Ovary (tissue), 9 donors: ENCODE data around the gene FNDC10. TPM values are rescaled to one million over a fixed set of nuclear protein-coding genes. Genes with fewer than 3 reads are reported as not detected.
"Not testable (repeated sequence)": the region's sequence is repeated elsewhere in the genome, so short reads cannot be mapped to it uniquely, and the experiment has no call there.

ENCODE experiments used
- DNase-seq, 5 donors: peaks; one replicate each; pipeline ENCODE4 v3.0.0-alpha.2; 2019 to 2020
- H3K27ac ChIP-seq, 2 donors: fragments of 200-600 bp; one replicate each; pipeline versions ENCODE4 v1.5.1 to v1.8.0; 2019 to 2022
- H3K27me3 ChIP-seq: fragments of 200-600 bp; one replicate; pipeline ENCODE4 v1.8.0; 2022
- H3K36me3 ChIP-seq: fragments of 200-600 bp; sonication (generic); one replicate; pipeline ENCODE4 v1.5.1; 2019
- H3K4me1 ChIP-seq: one replicate; pipeline ENCODE4 v1.8.1; 2013; ENCODE audit warnings: mild to moderate bottlenecking, moderate library complexity; ENCODE audit not compliant: insufficient read depth
- H3K4me3 ChIP-seq: fragments of 200-600 bp; sonication (generic); one replicate; pipeline ENCODE4 v1.5.1; 2017
- H3K9me3 ChIP-seq, 2 donors: fragments of 200-600 bp in 1 of 2; sonication (generic) in 1 of 2; one replicate each; pipeline versions ENCODE4 v1.5.1 to v1.8.1; 2013 to 2019; ENCODE audit warnings: mild to moderate bottlenecking in 1 of 2, moderate library complexity in 1 of 2
- EP300 ChIP-seq: sonication (generic); formaldehyde crosslinking; IDR thresholded peaks from one replicate; pipeline ENCODE4 v1.6.1; 2017; ENCODE audit warnings: antibody characterized with exemption
- POLR2A ChIP-seq: fragments of 450-650 bp; IDR thresholded peaks from one replicate; pipeline ENCODE4 v1.6.1; 2017; ENCODE audit warnings: antibody characterized with exemption, mild to moderate bottlenecking, moderate library complexity
- WGBS, 3 donors: extraction: QIAGEN DNeasy Blood & Tissue Kit in 1 of 3; methylation state at CpG; one replicate each; pipeline versions ENCODE4 v1.1.5 to v1.1.7; 2013 to 2017; 5-methylcytosine and 5-hydroxymethylcytosine counted together
- intact Hi-C, 4 donors: fragments of 100-400 bp; cut with DNase I; formaldehyde crosslinking; loops; one replicate each; pipeline versions ENCODE4 v1.11.0 to v1.15.1; 2022 to 2023
- polyA plus RNA-seq, 2 donors: library from polyadenylated mRNA; stranded (reverse); fragments of 200-250 nt in 1 of 2; fragments of 350-450 nt in 1 of 2; fragmentation: Illumina TruSeq in 1 of 2; extraction: RNeasy Lipid Tissue Mini Kit (QIAGEN cat#74804) in 1 of 2; gene quantifications; one replicate each; pipeline ENCODE4 v1.2.3, GENCODE V29; 2013 to 2014
- total RNA-seq, 7 donors: library from RNA; depleted of rRNA in 2 of 7; stranded (reverse); fragments of >200 nt in 2 of 7; fragmentation: NEBNext Ultra II Directional in 3 of 7; extraction: Animal tissue kit (Norgen Biotek cat#: 25700) in 3 of 7; gene quantifications; one replicate each; pipeline versions ENCODE4 v1.1.0 to v1.2.4, GENCODE V29; 2016 to 2023
- TF ChIP-seq, protein P1 (sequence below), 3 donors: fragments of 450-650 bp in 2 of 3; fragments of 200-600 bp in 1 of 3; IDR thresholded peaks; one replicate each; pipeline versions ENCODE4 v1.5.1 to v1.8.0; 2016 to 2022; ENCODE audit warnings: antibody characterized with exemption in 3 of 3, mild to moderate bottlenecking in 1 of 3
- donor health status: DM: no; HTN: no; CAD: no; lungs with moderate emphysema.
- donor health status: DM: no; HTN: no; CAD: no.
- donor health status: Bipolar disorder and iron deficiency.
- donor health status: DM: yes; HTN: yes; CAD: no.
- donor health status: DM: no; HTN: no; CAD: no.
- donor health status: DM: yes; HTN: yes; CAD: no.

FNDC10 gene
- total and polyA plus RNA-seq, 9 donors = 0.33 to 3.2 (median 1.8) TPM; not detected in 1

DNA sequence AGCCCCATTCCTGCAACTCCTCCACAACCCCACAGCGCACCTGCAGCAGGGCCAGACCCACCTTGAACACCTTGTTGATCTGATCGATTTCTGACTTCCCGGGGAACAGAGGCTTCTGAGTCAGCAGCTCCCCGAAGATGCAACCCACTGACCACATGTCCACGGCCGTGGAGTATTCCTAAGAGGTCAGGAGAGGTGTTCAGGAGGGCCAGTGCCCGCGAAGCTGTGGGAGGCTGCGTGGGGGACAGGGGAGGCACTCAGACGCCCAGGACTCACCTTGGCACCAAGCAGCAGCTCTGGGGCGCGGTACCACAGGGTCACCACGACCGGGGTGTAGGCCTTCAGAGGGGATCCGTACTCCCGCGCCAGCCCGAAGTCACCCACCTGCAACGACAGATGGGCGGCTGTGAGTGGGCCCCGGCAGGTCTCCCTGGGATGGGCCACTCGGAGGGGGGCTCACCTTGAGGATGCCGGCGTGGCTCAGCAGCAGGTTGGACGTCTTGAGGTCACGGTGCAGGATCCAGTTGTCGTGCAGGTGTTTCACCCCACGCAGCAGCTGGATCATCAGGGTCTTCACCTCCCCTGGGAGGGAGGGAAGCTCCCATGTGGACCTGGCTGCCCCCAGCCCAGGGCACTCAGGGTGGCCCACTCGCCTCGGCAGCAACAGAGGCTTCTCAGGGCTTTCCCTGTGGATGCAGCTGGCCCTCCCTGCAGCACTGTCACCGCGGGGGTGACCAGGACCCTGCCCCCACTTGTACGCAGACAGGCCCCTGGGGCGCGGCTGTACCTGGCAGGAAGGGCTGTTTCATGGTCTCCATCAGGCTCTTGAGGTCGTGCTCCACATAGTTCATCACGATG is 36.9 kb upstream of the FNDC10 start:
- H3K9me3 ChIP-seq, H3K27ac ChIP-seq, H3K4me3 ChIP-seq, H3K36me3 ChIP-seq, H3K4me1 ChIP-seq, H3K27me3 ChIP-seq, intact Hi-C loops: not testable (repeated sequence)
- 83 to 89% (median 87%) methylated on average over 36 to 37 of the region's 37 CpGs for WGBS, 3 donors
- DNase-seq = peak in 2 of 5 donors; percentile 32 to 36

DNA sequence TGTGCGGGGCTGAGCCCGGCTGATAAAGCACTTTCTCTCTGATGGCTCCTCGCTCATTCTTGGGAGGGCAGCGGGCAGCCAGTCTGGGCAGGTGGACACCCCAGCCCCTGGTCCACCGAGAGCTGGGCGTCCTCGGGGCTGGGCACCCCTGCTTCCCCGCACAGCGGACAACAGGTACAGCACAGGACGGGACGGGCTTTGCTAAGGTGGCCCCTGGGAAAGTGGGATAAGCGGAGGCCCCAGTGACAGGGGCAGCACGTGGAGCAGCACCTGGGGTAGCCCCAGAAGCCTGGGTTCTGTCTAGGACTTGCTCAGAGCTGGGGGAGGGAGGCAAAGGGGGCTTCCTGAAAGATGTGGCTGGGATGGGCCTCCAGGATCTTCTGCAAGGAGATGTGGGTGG is 34.7 kb upstream of the FNDC10 start:
- H3K36me3 ChIP-seq, H3K9me3 ChIP-seq, H3K27ac ChIP-seq, H3K4me3 ChIP-seq, H3K27me3 ChIP-seq, H3K4me1 ChIP-seq, intact Hi-C loops: not testable (repeated sequence)
- WGBS, 3 donors = 87 to 95% methylated on average over 8 to 9 of the region's 13 CpGs; no CpG with 5 or more reads in 1 of the 3 donors
- DNase-seq = peak in 3 of 5 donors; percentile 38 to 42 (median 40)

DNA sequence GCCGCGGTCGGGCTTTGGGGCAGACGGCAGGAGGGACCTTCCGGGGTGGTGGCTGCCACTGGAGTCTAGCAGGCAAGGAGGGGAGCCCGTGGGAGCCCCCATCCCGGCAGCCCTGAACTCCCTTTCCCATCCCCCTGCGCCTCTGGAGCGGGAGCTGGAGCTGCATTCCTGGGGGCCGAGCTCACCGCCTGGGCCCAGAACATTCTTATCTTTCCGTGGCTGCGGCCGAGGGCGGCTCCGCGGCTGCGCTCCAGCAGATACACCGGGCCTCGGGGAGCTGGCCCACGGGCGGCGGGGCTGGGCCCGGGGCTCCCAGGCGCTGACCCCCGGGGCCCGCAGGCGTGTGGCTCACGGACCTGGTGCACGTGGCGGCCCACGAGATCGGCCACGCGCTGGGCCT is 33.5 kb upstream of the FNDC10 start:
- WGBS, 3 donors = no CpG with 5 or more reads among the region's 35 CpGs
- intact Hi-C loops = not testable (repeated sequence)

DNA sequence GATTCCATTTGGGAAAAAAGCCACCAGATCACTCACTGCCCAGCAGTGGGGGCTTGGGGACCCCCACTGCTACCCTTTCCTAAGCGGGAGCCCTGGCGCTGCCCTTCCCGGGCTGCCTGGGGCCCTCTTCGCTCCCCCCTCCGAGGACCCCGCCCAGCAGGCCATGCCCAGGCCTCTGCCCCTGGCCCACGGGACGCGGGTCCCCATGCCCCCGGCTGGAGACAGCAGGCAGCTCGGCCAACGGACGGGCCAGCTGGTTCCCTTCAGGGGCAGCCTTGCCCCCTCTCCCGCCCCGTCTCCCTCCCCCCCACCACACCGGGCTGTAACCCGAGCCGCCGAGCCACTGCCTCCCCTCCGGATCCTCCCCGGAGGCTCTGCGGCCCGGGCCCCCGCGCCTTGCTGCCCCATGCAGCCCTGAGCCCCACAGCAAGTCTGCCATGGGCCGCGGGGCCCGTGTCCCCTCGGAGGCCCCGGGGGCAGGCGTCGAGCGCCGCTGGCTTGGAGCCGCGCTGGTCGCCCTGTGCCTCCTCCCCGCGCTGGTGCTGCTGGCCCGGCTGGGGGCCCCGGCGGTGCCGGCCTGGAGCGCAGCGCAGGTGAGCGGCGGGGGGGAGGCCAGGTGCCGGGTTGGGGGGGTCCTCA is 32.0 kb upstream of the FNDC10 start, which contains the start of gene MMP23B:
TSS of gene MMP23B (plus strand) at position 392 of the 639 bp plus-strand sequence. CDS start at position 438, 46 bp downstream.
- intact Hi-C loops = no loop called here
- Histone ChIP-seq H3K4me1 (peaks cover 8% of the 10 kb centered on the region), H3K27ac (peak within 1 kb of the TSS; percentile 85 to 93), H3K9me3 (no peaks in the 10 kb centered on the region), H3K36me3 (no peaks in the 10 kb centered on the region), H3K27me3 (no peaks in the 10 kb centered on the region), H3K4me3 (no peak within 1 kb of the TSS)
- WGBS, 3 donors = 2 to 3% (median 2%) methylated on average over 5 to 48 of the region's 48 CpGs
- peak; percentile 69 to 82 (median 77) for DNase-seq
- TF ChIP-seq POLR2A (no peak), EP300 (no peak)
- TF ChIP-seq, protein P1, sequence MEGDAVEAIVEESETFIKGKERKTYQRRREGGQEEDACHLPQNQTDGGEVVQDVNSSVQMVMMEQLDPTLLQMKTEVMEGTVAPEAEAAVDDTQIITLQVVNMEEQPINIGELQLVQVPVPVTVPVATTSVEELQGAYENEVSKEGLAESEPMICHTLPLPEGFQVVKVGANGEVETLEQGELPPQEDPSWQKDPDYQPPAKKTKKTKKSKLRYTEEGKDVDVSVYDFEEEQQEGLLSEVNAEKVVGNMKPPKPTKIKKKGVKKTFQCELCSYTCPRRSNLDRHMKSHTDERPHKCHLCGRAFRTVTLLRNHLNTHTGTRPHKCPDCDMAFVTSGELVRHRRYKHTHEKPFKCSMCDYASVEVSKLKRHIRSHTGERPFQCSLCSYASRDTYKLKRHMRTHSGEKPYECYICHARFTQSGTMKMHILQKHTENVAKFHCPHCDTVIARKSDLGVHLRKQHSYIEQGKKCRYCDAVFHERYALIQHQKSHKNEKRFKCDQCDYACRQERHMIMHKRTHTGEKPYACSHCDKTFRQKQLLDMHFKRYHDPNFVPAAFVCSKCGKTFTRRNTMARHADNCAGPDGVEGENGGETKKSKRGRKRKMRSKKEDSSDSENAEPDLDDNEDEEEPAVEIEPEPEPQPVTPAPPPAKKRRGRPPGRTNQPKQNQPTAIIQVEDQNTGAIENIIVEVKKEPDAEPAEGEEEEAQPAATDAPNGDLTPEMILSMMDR (IDR thresholded peaks at IDR 0.05) = no peak

More for the DNA sequence above, 33.5 kb upstream of the FNDC10 start:
- H3K4me1 ChIP-seq, DNase-seq, H3K4me3 ChIP-seq, H3K9me3 ChIP-seq, H3K36me3 ChIP-seq, H3K27me3 ChIP-seq, H3K27ac ChIP-seq: not testable (repeated sequence)

DNA sequence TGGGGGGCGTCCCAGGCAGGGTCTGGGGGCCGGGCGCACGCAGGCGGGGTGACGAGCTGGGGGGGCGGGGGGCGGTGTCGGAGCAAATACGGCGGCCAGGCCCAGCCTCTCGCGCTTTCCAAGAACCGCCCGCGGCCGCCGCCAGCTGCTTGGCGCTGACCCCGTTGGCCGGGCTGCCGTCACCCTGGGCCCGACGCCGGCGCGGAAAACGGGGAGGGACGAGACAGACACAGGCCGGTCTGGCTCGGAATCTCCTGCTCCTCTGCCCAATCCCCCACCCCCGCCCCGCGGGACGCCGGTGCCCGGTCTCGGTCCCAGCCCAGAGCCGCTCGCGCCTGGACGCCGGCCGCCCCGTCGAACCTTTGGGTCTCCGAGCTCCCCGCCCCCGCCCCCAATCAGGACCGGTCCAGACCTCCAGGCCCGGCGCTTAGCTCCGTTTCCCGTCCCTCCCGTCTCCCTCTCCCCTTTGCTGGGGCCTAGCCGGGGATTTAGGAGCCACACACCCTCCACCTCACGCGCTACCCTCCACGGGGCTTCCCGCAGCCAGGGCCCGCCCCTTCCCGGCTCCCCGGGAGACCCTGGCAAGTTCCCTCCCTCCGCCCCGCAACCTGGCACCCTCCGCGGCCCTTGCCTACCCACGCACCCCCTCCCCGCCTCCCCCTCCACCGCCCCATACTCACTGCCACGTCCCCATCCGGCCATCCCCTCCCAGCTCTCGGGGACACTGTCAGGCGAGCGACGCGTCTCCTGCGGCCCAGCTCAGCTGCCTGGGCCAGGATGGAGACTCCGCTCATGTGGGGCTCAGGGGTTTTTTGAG is 31.2 kb upstream of the FNDC10 start:
- no peak for TF ChIP-seq EP300
- TF ChIP-seq, protein P1 (IDR thresholded peaks at IDR 0.05) = no peak
- TF ChIP-seq POLR2A = no peak
- 3 to 4% (median 3%) methylated on average over 57 to 79 of the region's 79 CpGs for WGBS, 3 donors
- intact Hi-C loops = no loop called here

More for the DNA sequence above, 31.2 kb upstream of the FNDC10 start:
- Histone ChIP-seq H3K4me1 (peaks cover 8% of the 10 kb centered on the region), H3K36me3 (no peaks in the 10 kb centered on the region), H3K27me3 (no peaks in the 10 kb centered on the region), H3K9me3 (no peaks in the 10 kb centered on the region), H3K4me3 (peak overlapping the region; percentile 0), H3K27ac (peak overlapping the region; percentile 85 to 93)
- peak; percentile 78 to 91 (median 87) for DNase-seq
